NT2/D1 (cell line): ENCODE results near the gene YBX2.
A peak's percentile ranks its signal among the peaks of the same experiment; 100 is the strongest.

Source experiments
- DNase-seq: peaks from one replicate; pipeline ENCODE4 v3.0.0-alpha.2; 2011; ENCODE audit warnings: low read depth, low spot score
- H3K27me3 ChIP-seq: 2 replicates; pipeline ENCODE4 v1.6.0; 2011; ENCODE audit warnings: mild to moderate bottlenecking; ENCODE audit not compliant: insufficient read length, insufficient read depth
- H3K36me3 ChIP-seq: 2 replicates; pipeline ENCODE4 v1.6.1; 2011; ENCODE audit warnings: mild to moderate bottlenecking, low read length, mixed read lengths; ENCODE audit not compliant: insufficient read depth, insufficient read length
- H3K4me1 ChIP-seq: 2 replicates; pipeline ENCODE4 v1.5.1; 2011; ENCODE audit not compliant: insufficient read depth, insufficient read length
- H3K4me3 ChIP-seq: 2 replicates; pipeline ENCODE4 v1.5.1; 2011; ENCODE audit warnings: low read depth; ENCODE audit not compliant: insufficient read length
- H3K9ac ChIP-seq: 2 replicates; pipeline ENCODE4 v1.6.0; 2011; ENCODE audit warnings: low read depth; ENCODE audit not compliant: insufficient read length
- H3K9me3 ChIP-seq: 2 replicates; pipeline ENCODE4 v1.5.1; 2011; ENCODE audit warnings: mild to moderate bottlenecking, low read length; ENCODE audit not compliant: insufficient read depth
- SUZ12 ChIP-seq: IDR thresholded peaks from 2 replicates; pipeline ENCODE4 v1.6.1; 2011; ENCODE audit not compliant: insufficient read length, insufficient read depth; ENCODE audit errors: extremely low read depth
- YY1 ChIP-seq: IDR thresholded peaks from 2 replicates; pipeline ENCODE4 v1.6.1; 2011; ENCODE audit not compliant: insufficient read length, insufficient read depth
- ZNF274 ChIP-seq: IDR thresholded peaks from 2 replicates; pipeline ENCODE4 v1.6.1; 2011; ENCODE audit warnings: mild to moderate bottlenecking, low read depth, low read length

Gene YBX2

GRCh38 chr17:7279448-7279847 lies 15.0 kb downstream of the YBX2 start:
- Histone ChIP-seq H3K27me3 (peaks cover 14% of the 10 kb centered on the region), H3K4me3 (no peak overlapping the region), H3K9me3 (no peaks in the 10 kb centered on the region), H3K4me1 (no peaks in the 10 kb centered on the region), H3K9ac (no peak overlapping the region), H3K36me3 (no peaks in the 10 kb centered on the region)
- TF ChIP-seq SUZ12, result no peak
- TF ChIP-seq YY1, result no peak
- TF ChIP-seq ZNF274, result no peak
- DNase-seq, result no peak

- Histone ChIP-seq H3K27me3 (peaks cover 21% of the 10 kb centered on the region), H3K9me3 (no peaks in the 10 kb centered on the region), H3K4me1 (peaks cover 2% of the 10 kb centered on the region), H3K9ac (no peak overlapping the region), H3K36me3 (no peaks in the 10 kb centered on the region), H3K4me3 (no peak overlapping the region)
- DNase-seq, result no peak
- no peak for TF ChIP-seq YY1
- no peak for TF ChIP-seq ZNF274
- TF ChIP-seq SUZ12, result no peak
Measured at GRCh38 chr17:7266784-7267183, 27.7 kb downstream of the YBX2 start.

GRCh38 chr17:7263801-7264078 lies 30.7 kb downstream of the YBX2 start:
- Histone ChIP-seq H3K27me3 (peaks cover 34% of the 10 kb centered on the region), H3K36me3 (peaks cover 15% of the 10 kb centered on the region), H3K9ac (peak overlapping the region; percentile 79), H3K9me3 (no peaks in the 10 kb centered on the region), H3K4me1 (peaks cover 2% of the 10 kb centered on the region), H3K4me3 (peak overlapping the region; percentile 59)
- TF ChIP-seq SUZ12, result no peak
- no peak for TF ChIP-seq ZNF274
- no peak for TF ChIP-seq YY1
- no peak for DNase-seq

- peaks cover 19% of the 10 kb centered on the region for H3K36me3 ChIP-seq
- peaks cover 2% of the 10 kb centered on the region for H3K4me1 ChIP-seq
- TF ChIP-seq SUZ12 (no peak), YY1 (no peak), ZNF274 (no peak)
- no peaks in the 10 kb centered on the region for H3K9me3 ChIP-seq
- no peak for DNase-seq
- peaks cover 34% of the 10 kb centered on the region for H3K27me3 ChIP-seq
- H3K9ac ChIP-seq, result peak overlapping the region; percentile 79
- peak overlapping the region; percentile 59 for H3K4me3 ChIP-seq
Measured at GRCh38 chr17:7262935-7263800, 31.3 kb downstream of the YBX2 start.

GRCh38 chr17:7262192-7262934 lies 32.1 kb downstream of the YBX2 start, which contains the start of gene CLDN7:
Gene CLDN7, minus strand, starts transcription at chr17:7262478. Its CDS starts 435 bp downstream, at chr17:7262043.
- DNase-seq, result no peak
- peak within 1 kb of the TSS; percentile 81 for H3K9ac ChIP-seq
- H3K36me3 ChIP-seq, result peaks cover 25% of the 10 kb centered on the region
- no peak for TF ChIP-seq SUZ12
- TF ChIP-seq ZNF274, result no peak
- TF ChIP-seq YY1, result no peak
- H3K4me1 ChIP-seq, result peaks cover 2% of the 10 kb centered on the region
- H3K27me3 ChIP-seq, result peaks cover 34% of the 10 kb centered on the region
- no peaks in the 10 kb centered on the region for H3K9me3 ChIP-seq
- H3K4me3 ChIP-seq, result peak within 1 kb of the TSS; percentile 59

GRCh38 chr17:7261379-7262191 lies 32.9 kb downstream of the YBX2 start:
- Histone ChIP-seq H3K9me3 (no peaks in the 10 kb centered on the region), H3K4me3 (peak overlapping the region; percentile 59), H3K36me3 (peaks cover 32% of the 10 kb centered on the region), H3K4me1 (peaks cover 2% of the 10 kb centered on the region), H3K9ac (peak overlapping the region; percentile 81), H3K27me3 (peaks cover 34% of the 10 kb centered on the region)
- TF ChIP-seq ZNF274 (no peak), SUZ12 (no peak), YY1 (no peak)
- DNase-seq, result no peak
